Mesodermal cell (in vitro differentiated cells): ENCODE results near the gene SLC1A3.

ENCODE experiments used
- H3K27ac ChIP-seq: 2 replicates; pipeline ENCODE4 v1.7.0; 2013; ENCODE audit warnings: mild to moderate bottlenecking, low read depth, low read length, moderate library complexity; ENCODE audit not compliant: severe bottlenecking
- H3K36me3 ChIP-seq: 2 replicates; pipeline ENCODE4 v1.7.1; 2013; ENCODE audit warnings: mild to moderate bottlenecking, low read length, moderate library complexity; ENCODE audit not compliant: control insufficient read depth, insufficient read depth
- H3K4me1 ChIP-seq: one replicate; pipeline ENCODE4 v1.7.1; 2013; ENCODE audit warnings: mild to moderate bottlenecking, low read length; ENCODE audit not compliant: insufficient read depth, control insufficient read depth, poor library complexity, severe bottlenecking
- H3K4me3 ChIP-seq: 2 replicates; pipeline ENCODE4 v1.7.0; 2013; ENCODE audit warnings: low read length, control low read depth, mild to moderate bottlenecking; ENCODE audit not compliant: insufficient read depth, poor library complexity, severe bottlenecking; ENCODE audit errors: extremely low read depth
- H3K9me3 ChIP-seq: 2 replicates; pipeline ENCODE4 v1.7.1; 2013; ENCODE audit warnings: mild to moderate bottlenecking, low read length, moderate library complexity; ENCODE audit not compliant: control insufficient read depth
- WGBS, 2 experiments: methylation state at CpG; one replicate each; pipeline ENCODE4 v1.1.5; 2013; ENCODE audit warnings: missing lambda C conversion rate in 2 of 2; ENCODE audit not compliant: insufficient coverage in 2 of 2; 5-methylcytosine and 5-hydroxymethylcytosine counted together

Gene SLC1A3

GRCh38 chr5:36599986-36600779, 6.2 kb upstream of the SLC1A3 start:
- H3K4me1 ChIP-seq = peaks cover 6% of the 10 kb centered on the region
- no peak overlapping the region for H3K27ac ChIP-seq
- H3K9me3 ChIP-seq = no peaks in the 10 kb centered on the region
- H3K36me3 ChIP-seq = no peaks in the 10 kb centered on the region
- no peak overlapping the region for H3K4me3 ChIP-seq
- 85 to 98% methylated on average over 3 to 5 of the region's 6 CpGs for WGBS, 2 experiments

GRCh38 chr5:36600917-36601527, 5.4 kb upstream of the SLC1A3 start:
- Histone ChIP-seq H3K27ac (no peak overlapping the region), H3K36me3 (no peaks in the 10 kb centered on the region), H3K4me1 (peaks cover 6% of the 10 kb centered on the region), H3K4me3 (no peak overlapping the region), H3K9me3 (no peaks in the 10 kb centered on the region)
- 93 to 94% methylated on average over 4 of the region's 6 CpGs for WGBS, 2 experiments

- Histone ChIP-seq H3K4me3 (no peak overlapping the region), H3K36me3 (no peaks in the 10 kb centered on the region), H3K27ac (no peak overlapping the region), H3K4me1 (peaks cover 6% of the 10 kb centered on the region), H3K9me3 (no peaks in the 10 kb centered on the region)
- WGBS, 2 experiments = 46 to 54% methylated on average over 3 of the region's 5 CpGs
These were observed 3.6 kb upstream of the SLC1A3 start for GRCh38 chr5:36602704-36603321.

- H3K27ac ChIP-seq = no peak overlapping the region
- H3K36me3 ChIP-seq = peaks cover 15% of the 10 kb centered on the region
- H3K4me3 ChIP-seq = no peak overlapping the region
- H3K4me1 ChIP-seq = peaks cover 10% of the 10 kb centered on the region
- H3K9me3 ChIP-seq = no peaks in the 10 kb centered on the region
These were observed 1.2 kb upstream of the SLC1A3 start for GRCh38 chr5:36605241-36605640.

- Histone ChIP-seq H3K27ac (peak overlapping the region; percentile 81), H3K4me1 (peaks cover 4% of the 10 kb centered on the region), H3K36me3 (peaks cover 18% of the 10 kb centered on the region), H3K4me3 (peak overlapping the region; percentile 52), H3K9me3 (no peaks in the 10 kb centered on the region)
- 14 to 29% methylated on average over 6 to 7 of the region's 11 CpGs for WGBS, 2 experiments
These were observed 374 bp upstream of the SLC1A3 start for GRCh38 chr5:36606036-36606427.

- Histone ChIP-seq H3K9me3 (no peaks in the 10 kb centered on the region), H3K36me3 (peaks cover 26% of the 10 kb centered on the region), H3K4me3 (peak overlapping the region; percentile 52), H3K27ac (peak overlapping the region; percentile 81), H3K4me1 (peaks cover 4% of the 10 kb centered on the region)
- 0% methylated on average over 1 to 5 of the region's 11 CpGs for WGBS, 2 experiments
These were observed 737 bp downstream of the SLC1A3 start for GRCh38 chr5:36607114-36607571.

- 49 to 63% methylated on average over 5 of the region's 10 CpGs for WGBS, 2 experiments
- Histone ChIP-seq H3K4me3 (peak overlapping the region; percentile 52), H3K27ac (no peak overlapping the region), H3K4me1 (peaks cover 4% of the 10 kb centered on the region), H3K36me3 (peaks cover 35% of the 10 kb centered on the region), H3K9me3 (no peaks in the 10 kb centered on the region)
These were observed 1.7 kb downstream of the SLC1A3 start for GRCh38 chr5:36607838-36608783.

- WGBS, 2 experiments = 100% methylated on average over 1 of the region's 1 CpG; no CpG with 5 or more reads in 1 of the 2 experiments
- no peak overlapping the region for H3K27ac ChIP-seq
- no peaks in the 10 kb centered on the region for H3K9me3 ChIP-seq
- H3K4me1 ChIP-seq = peaks cover 19% of the 10 kb centered on the region
- peaks cover 37% of the 10 kb centered on the region for H3K36me3 ChIP-seq
- H3K4me3 ChIP-seq = no peak overlapping the region
These were observed 4.2 kb downstream of the SLC1A3 start for GRCh38 chr5:36610621-36611020.

- Histone ChIP-seq H3K4me1 (peaks cover 20% of the 10 kb centered on the region), H3K27ac (no peak overlapping the region), H3K36me3 (peaks cover 44% of the 10 kb centered on the region), H3K4me3 (no peak overlapping the region), H3K9me3 (no peaks in the 10 kb centered on the region)
- WGBS, 2 experiments = 88 to 97% methylated on average over 3 to 6 of the region's 9 CpGs
These were observed 5.3 kb downstream of the SLC1A3 start for GRCh38 chr5:36611520-36612274.

- Histone ChIP-seq H3K4me1 (peaks cover 23% of the 10 kb centered on the region), H3K9me3 (no peaks in the 10 kb centered on the region), H3K4me3 (no peak overlapping the region), H3K36me3 (peaks cover 44% of the 10 kb centered on the region), H3K27ac (peak overlapping the region; percentile 30)
- WGBS, 2 experiments = 94 to 96% methylated on average over 4 of the region's 8 CpGs
These were observed 6.8 kb downstream of the SLC1A3 start for GRCh38 chr5:36613241-36613640.
